CD14-positive monocyte (primary cell): ENCODE data around the gene TPRG1. TPM values are rescaled to one million over a fixed set of nuclear protein-coding genes. Genes with fewer than 3 reads are reported as not detected.

Source experiments
- DNase-seq, 3 donors: peaks; one replicate each; pipeline ENCODE4 v3.0.0-alpha.2; 2011 to 2022
- H2AFZ ChIP-seq: 2 replicates; pipeline ENCODE4 v1.6.0; 2012; ENCODE audit warnings: mild to moderate bottlenecking, low read depth, low read length, inconsistent platforms; ENCODE audit not compliant: insufficient read depth, poor library complexity, severe bottlenecking
- H3K27ac ChIP-seq, 2 donors: 1 replicate in 1 of 2; 2 replicates in 1 of 2; pipeline ENCODE4 v1.5.1; 2012 to 2013; ENCODE audit warnings: low read length in 2 of 2, control low read depth in 1 of 2, inconsistent platforms in 1 of 2, low read depth in 1 of 2, mild to moderate bottlenecking in 1 of 2
- H3K27me3 ChIP-seq, 2 donors: one replicate each; pipeline versions ENCODE4 v1.6.0 to v1.6.1; 2011 to 2013; ENCODE audit warnings: low read length in 2 of 2; ENCODE audit not compliant: control insufficient read depth in 2 of 2, insufficient read depth in 2 of 2
- H3K36me3 ChIP-seq, 2 donors: replicated peaks in 1 of 2; 1 replicate in 1 of 2; 2 replicates in 1 of 2; pipeline versions ENCODE4 v1.5.1 to v1.6.1; 2012 to 2013; ENCODE audit warnings: low read length in 2 of 2, control low read depth in 1 of 2, inconsistent platforms in 1 of 2, mild to moderate bottlenecking in 1 of 2; ENCODE audit not compliant: insufficient read depth in 2 of 2, control insufficient read depth in 1 of 2
- H3K4me1 ChIP-seq, 2 donors: 1 replicate in 1 of 2; 2 replicates in 1 of 2; pipeline versions ENCODE4 v1.5.1 to v1.6.1; 2012 to 2013; ENCODE audit warnings: low read length in 2 of 2, control low read depth in 1 of 2, inconsistent platforms in 1 of 2, mild to moderate bottlenecking in 1 of 2, moderate library complexity in 1 of 2; ENCODE audit not compliant: insufficient read depth in 2 of 2, control insufficient read depth in 1 of 2
- H3K4me2 ChIP-seq: replicated peaks from 2 replicates; pipeline ENCODE3; 2012; ENCODE audit warnings: low read length, moderate library complexity, mild to moderate bottlenecking; ENCODE audit not compliant: poor library complexity, severe bottlenecking; ENCODE audit errors: extremely low read depth
- H3K4me3 ChIP-seq, 3 experiments: fragments of 200-600 bp in 1 of 3; sonication (generic) in 1 of 3; replicated peaks in 1 of 3; 1 replicate in 2 of 3; 2 replicates in 1 of 3; pipeline ENCODE4 v1.5.1; 2011 to 2013; ENCODE audit warnings: low read length in 3 of 3, mild to moderate bottlenecking in 3 of 3, control low read depth in 2 of 3, low read depth in 2 of 3, inconsistent platforms in 1 of 3, moderate library complexity in 1 of 3
- H3K79me2 ChIP-seq: 2 replicates; pipeline ENCODE4 v1.6.0; 2012; ENCODE audit warnings: mild to moderate bottlenecking, control low read depth, inconsistent platforms, low read length, moderate library complexity; ENCODE audit not compliant: insufficient read depth
- H3K9ac ChIP-seq: 2 replicates; pipeline ENCODE4 v1.6.0; 2017; ENCODE audit warnings: low read length, mild to moderate bottlenecking; ENCODE audit not compliant: insufficient read depth, poor library complexity, severe bottlenecking
- H3K9me3 ChIP-seq, 2 donors: replicated peaks in 1 of 2; 1 replicate in 1 of 2; 2 replicates in 1 of 2; pipeline versions ENCODE4 v1.5.1 to v1.6.1; 2012 to 2013; ENCODE audit warnings: low read length in 2 of 2, control low read depth in 1 of 2; ENCODE audit not compliant: control insufficient read depth in 1 of 2, insufficient read depth in 1 of 2
- H4K20me1 ChIP-seq: 2 replicates; pipeline ENCODE4 v1.6.0; 2012; ENCODE audit warnings: mild to moderate bottlenecking, low read length, control low read depth, moderate library complexity; ENCODE audit not compliant: insufficient read depth
- H3K27ac Mint-ChIP-seq, 7 donors: one replicate each; pipeline ENCODE4 v1.8.0; 2020; ENCODE audit warnings: mild to moderate bottlenecking in 7 of 7, mixed read lengths in 7 of 7, moderate library complexity in 6 of 7, inconsistent platforms in 2 of 7
- H3K27me3 Mint-ChIP-seq, 3 donors: one replicate each; pipeline ENCODE4 v1.8.0; 2021 to 2022; ENCODE audit warnings: low read depth in 3 of 3, mild to moderate bottlenecking in 3 of 3, mixed read lengths in 3 of 3, moderate library complexity in 3 of 3, inconsistent platforms in 1 of 3
- H3K36me3 Mint-ChIP-seq, 2 donors: one replicate each; pipeline ENCODE4 v1.8.0; 2020; ENCODE audit warnings: mixed read lengths in 2 of 2, inconsistent platforms in 1 of 2, mild to moderate bottlenecking in 1 of 2
- H3K4me1 Mint-ChIP-seq: one replicate; pipeline ENCODE4 v1.8.0; 2020; ENCODE audit warnings: mild to moderate bottlenecking, mixed read lengths
- H3K4me3 Mint-ChIP-seq, 2 donors: one replicate each; pipeline ENCODE4 v1.8.0; 2020; ENCODE audit warnings: mild to moderate bottlenecking in 2 of 2, mixed read lengths in 2 of 2, moderate library complexity in 1 of 2
- H3K9me3 Mint-ChIP-seq, 7 donors: one replicate each; pipeline ENCODE4 v1.8.0; 2020 to 2022; ENCODE audit warnings: mixed read lengths in 7 of 7, mild to moderate bottlenecking in 6 of 7, moderate library complexity in 6 of 7, inconsistent platforms in 2 of 7
- CTCF ChIP-seq: fragments of 200-600 bp; IDR thresholded peaks from one replicate; pipeline ENCODE4 v1.8.0; 2022; ENCODE audit warnings: antibody characterized with exemption, mild to moderate bottlenecking
- WGBS: methylation state at CpG from one replicate; pipeline ENCODE4 v1.1.5; 2013; ENCODE audit warnings: missing lambda C conversion rate; ENCODE audit not compliant: insufficient coverage; 5-methylcytosine and 5-hydroxymethylcytosine counted together
- intact Hi-C, 2 donors: fragments of 100-400 bp; cut with micrococcal nuclease; formaldehyde crosslinking; loops; one replicate each; pipeline versions ENCODE4 v1.15.0 to v1.15.1; 2023
- polyA plus RNA-seq, 3 donors: library from polyadenylated mRNA; depleted of rRNA in 1 of 3; unstranded in 2 of 3; stranded (reverse) in 1 of 3; fragments of 300-500 nt in 2 of 3; fragments of >200 nt in 1 of 3; fragmentation: Illumina TruSeq in 2 of 3; gene quantifications; 1 replicate in 2 of 3; 2 replicates in 1 of 3; pipeline ENCODE4 v1.2.3, GENCODE V29; 2012 to 2021

The TPRG1 gene
- polyA plus RNA-seq, 3 donors, result 0.14 to 1.7 (median 0.55) TPM

DNA sequence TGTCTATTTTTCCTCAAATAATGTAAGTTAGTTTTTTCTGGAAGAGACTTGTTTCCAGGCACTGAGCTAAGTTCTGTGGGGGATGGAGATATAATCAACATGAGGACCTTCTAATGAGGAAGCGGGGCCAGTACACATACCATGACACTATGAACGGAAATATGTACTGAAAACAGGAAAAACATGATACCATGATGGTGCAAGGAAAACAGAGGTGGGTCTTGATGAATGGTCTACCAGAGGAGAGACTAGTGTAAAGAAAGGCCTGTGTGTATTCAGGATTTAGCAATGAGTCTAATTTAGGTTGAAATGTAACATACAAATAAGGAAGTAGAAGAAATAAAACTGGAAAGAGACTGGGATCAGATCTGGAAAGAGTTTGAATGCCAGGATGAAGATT, 38.9 kb upstream of the TPRG1 start:
- intact Hi-C loops, result no loop called here
- Histone ChIP-seq H3K9me3 (no peaks in the 10 kb centered on the region), H3K27me3 (peaks cover 0 to 2% of the 10 kb centered on the region in 2 donors), H3K9ac (no peak overlapping the region), H4K20me1 (no peaks in the 10 kb centered on the region), H2AFZ (no peak overlapping the region), H3K36me3 (no peaks in the 10 kb centered on the region), H3K27ac (peak overlapping the region in 1 of 2 donors; percentile 61), H3K4me1 (peaks cover 17 to 21% of the 10 kb centered on the region in 2 donors), H3K4me2 (peak overlapping the region; percentile 56), H3K79me2 (no peaks in the 10 kb centered on the region), H3K4me3 (peak overlapping the region in 1 of 3 experiments; percentile 32)
- TF ChIP-seq CTCF, result no peak
- peak overlapping the region in 6 of 7 donors; percentile 5 to 80 (median 50) for H3K27ac Mint-ChIP-seq
- peak in 2 of 3 donors; percentile 31 to 57 for DNase-seq
- no peaks in the 10 kb centered on the region for H3K27me3 Mint-ChIP-seq
- H3K9me3 Mint-ChIP-seq, result peaks cover 0 to 4% (median 0%) of the 10 kb centered on the region in 7 donors
- no CpG with 5 or more reads among the region's 2 CpGs for WGBS
- peaks cover 18% of the 10 kb centered on the region for H3K4me1 Mint-ChIP-seq
- H3K36me3 Mint-ChIP-seq, result peaks cover 4 to 8% of the 10 kb centered on the region in 2 donors
- no peak overlapping the region for H3K4me3 Mint-ChIP-seq

DNA sequence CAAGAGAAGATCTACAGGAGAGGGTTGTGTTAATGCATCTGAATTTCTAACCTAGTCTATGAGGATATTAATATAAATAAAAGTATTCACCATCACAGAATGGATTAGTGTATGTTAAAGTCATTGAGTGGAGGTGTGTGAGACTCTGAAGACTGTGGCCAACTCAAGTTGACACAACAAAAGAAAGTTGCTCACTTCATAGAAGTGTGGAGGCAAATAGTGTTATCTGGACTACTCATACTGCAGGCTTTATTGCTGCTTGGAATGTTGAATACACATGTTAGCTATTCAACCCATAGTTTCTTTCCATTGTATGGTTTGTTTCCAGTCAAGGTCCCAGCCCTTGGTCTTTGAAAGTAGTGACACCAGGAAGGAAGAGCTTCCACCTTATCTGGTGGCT, 38.0 kb upstream of the TPRG1 start:
- no peak overlapping the region for H3K27ac ChIP-seq
- no peaks in the 10 kb centered on the region for H4K20me1 ChIP-seq
- peaks cover 0 to 4% (median 0%) of the 10 kb centered on the region in 7 donors for H3K9me3 Mint-ChIP-seq
- peaks cover 0 to 2% of the 10 kb centered on the region in 2 donors for H3K27me3 ChIP-seq
- H3K27me3 Mint-ChIP-seq, result no peaks in the 10 kb centered on the region
- H3K27ac Mint-ChIP-seq, result no peak overlapping the region
- H3K4me1 ChIP-seq, result peaks cover 17 to 21% of the 10 kb centered on the region in 2 donors
- H3K4me3 Mint-ChIP-seq, result no peak overlapping the region
- H3K36me3 ChIP-seq, result no peaks in the 10 kb centered on the region
- no peaks in the 10 kb centered on the region for H3K79me2 ChIP-seq
- no peak for DNase-seq
- H3K4me2 ChIP-seq, result no peak overlapping the region
- no peak overlapping the region for H3K4me3 ChIP-seq
- no peak overlapping the region for H2AFZ ChIP-seq
- H3K9ac ChIP-seq, result no peak overlapping the region
- intact Hi-C loops, result no loop called here
- H3K4me1 Mint-ChIP-seq, result peaks cover 21% of the 10 kb centered on the region
- no peak for TF ChIP-seq CTCF
- H3K36me3 Mint-ChIP-seq, result peaks cover 4 to 8% of the 10 kb centered on the region in 2 donors
- no peaks in the 10 kb centered on the region for H3K9me3 ChIP-seq
